A673 (cell line): Measurements from ENCODE around the gene METTL25. TPM values are rescaled to one million over a fixed set of nuclear protein-coding genes. Genes with fewer than 3 reads are reported as not detected.
A peak's percentile ranks its signal among the peaks of the same experiment; 100 is the strongest.

Experiments used
- BruUV-seq: library from RNA; stranded (reverse); fragments of 400-500 nt; replicated peaks from 2 replicates; lab custom pipeline; 2021; lab: Mats Ljungman, UMichigan
- CTCF ChIA-PET: fragments of 300-600 bp; sonication (Branson Sonifier 250); formaldehyde crosslinking; loops from one replicate; lab custom pipeline; 2022; ENCODE audit warnings: antibody characterized with exemption; lab: Charles Lee
- POLR2A ChIA-PET: fragments of 300-600 bp; sonication (Branson Sonifier 250); formaldehyde crosslinking; loops from one replicate; lab custom pipeline; 2022; ENCODE audit warnings: antibody characterized with exemption; ENCODE audit not compliant: low non-redundant PET; lab: Charles Lee
- DNase-seq: peaks from one replicate; pipeline ENCODE4 v3.0.0-alpha.2; 2015; ENCODE audit warnings: low spot score
- H3K27ac ChIP-seq: fragments of 200-600 bp; sonication (generic); 2 replicates; pipeline ENCODE4 v1.5.1; 2016; ENCODE audit warnings: mixed run types, low read depth, mild to moderate bottlenecking, mixed read lengths, antibody characterized with exemption, low read length; ENCODE audit not compliant: poor library complexity, severe bottlenecking
- H3K27me3 ChIP-seq: fragments of 200-600 bp; sonication (generic); replicated peaks from 2 replicates; pipeline ENCODE4 v1.6.1; 2017; ENCODE audit warnings: mixed run types, low read depth, mild to moderate bottlenecking, mixed read lengths, antibody characterized with exemption, low read length; ENCODE audit not compliant: insufficient read depth, poor library complexity
- H3K36me3 ChIP-seq: fragments of 200-600 bp; sonication (generic); 2 replicates; pipeline ENCODE4 v1.6.1; 2016; ENCODE audit warnings: mixed run types, mild to moderate bottlenecking, mixed read lengths, antibody characterized with exemption, low read length; ENCODE audit not compliant: insufficient read depth, poor library complexity, severe bottlenecking
- H3K4me1 ChIP-seq: fragments of 200-600 bp; sonication (generic); 2 replicates; pipeline ENCODE4 v1.6.1; 2017; ENCODE audit warnings: mixed run types, mild to moderate bottlenecking, mixed read lengths, antibody characterized with exemption, low read length; ENCODE audit not compliant: insufficient read depth, poor library complexity, severe bottlenecking
- H3K4me3 ChIP-seq: fragments of 200-600 bp; sonication (generic); 2 replicates; pipeline ENCODE4 v1.5.1; 2016; ENCODE audit warnings: low read depth, mixed run types, mild to moderate bottlenecking, mixed read lengths, low read length; ENCODE audit not compliant: poor library complexity, severe bottlenecking
- H3K9me3 ChIP-seq: fragments of 200-600 bp; sonication (generic); 2 replicates; pipeline ENCODE4 v1.6.1; 2016; ENCODE audit warnings: mixed run types, low read depth, mild to moderate bottlenecking, mixed read lengths, antibody characterized with exemption, low read length; ENCODE audit not compliant: poor library complexity, severe bottlenecking
- EZH2 ChIP-seq: fragments of 200-600 bp; sonication (generic); IDR thresholded peaks from 2 replicates; pipeline ENCODE4 v1.6.1; 2017; ENCODE audit warnings: borderline replicate concordance, low read depth, mild to moderate bottlenecking, mixed read lengths, antibody characterized with exemption, low read length; ENCODE audit not compliant: poor library complexity, severe bottlenecking
- intact Hi-C: fragments of 100-400 bp; cut with micrococcal nuclease; formaldehyde crosslinking; loops from one replicate; pipeline ENCODE4 v1.10.0; 2022; ENCODE audit not compliant: unreplicated experiment
- total RNA-seq: library from RNA; stranded (reverse); gene quantifications from 2 replicates; pipeline ENCODE4 v1.2.3, GENCODE V29; 2021
- TF ChIP-seq, protein P1 (sequence below): fragments of 300-800, 200-600 bp; sonication (generic); conservative IDR thresholded peaks from 2 replicates; pipeline ENCODE4 v1.5.1; 2017; ENCODE audit warnings: low read depth, mild to moderate bottlenecking, antibody characterized with exemption, low read length, moderate library complexity, mixed read lengths

Gene METTL25
- total RNA-seq, 1 experiment from 2014 or later, result 5.1 TPM

DNA sequence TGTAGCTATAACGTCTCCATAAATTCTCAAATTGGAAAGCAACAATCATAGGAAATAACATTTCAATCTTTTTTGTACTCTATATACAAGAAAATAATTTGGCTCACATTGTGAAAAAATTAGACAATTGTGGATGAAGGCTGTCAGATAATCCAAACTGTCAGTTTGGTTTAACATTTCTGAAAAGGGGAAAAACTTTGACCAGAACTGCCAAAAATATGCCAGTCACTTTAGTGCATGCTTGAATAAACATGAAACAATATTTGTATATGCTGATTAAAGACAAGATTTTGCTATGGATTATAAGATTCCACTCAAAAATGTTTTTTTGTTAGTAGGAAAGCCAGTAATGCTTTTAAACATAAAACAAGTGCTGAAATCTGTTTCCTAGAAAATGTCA is 39.1 kb upstream of the METTL25 start:
- ChIA-PET CTCF (no interaction called here), POLR2A (no interaction called here)
- H3K27me3 ChIP-seq, result no peaks in the 10 kb centered on the region
- no peak overlapping the region for H3K4me3 ChIP-seq
- no TSS peak for BruUV-seq
- intact Hi-C loops, result no loop called here
- no peak overlapping the region for H3K27ac ChIP-seq
- DNase-seq, result no peak
- TF ChIP-seq, protein P1, sequence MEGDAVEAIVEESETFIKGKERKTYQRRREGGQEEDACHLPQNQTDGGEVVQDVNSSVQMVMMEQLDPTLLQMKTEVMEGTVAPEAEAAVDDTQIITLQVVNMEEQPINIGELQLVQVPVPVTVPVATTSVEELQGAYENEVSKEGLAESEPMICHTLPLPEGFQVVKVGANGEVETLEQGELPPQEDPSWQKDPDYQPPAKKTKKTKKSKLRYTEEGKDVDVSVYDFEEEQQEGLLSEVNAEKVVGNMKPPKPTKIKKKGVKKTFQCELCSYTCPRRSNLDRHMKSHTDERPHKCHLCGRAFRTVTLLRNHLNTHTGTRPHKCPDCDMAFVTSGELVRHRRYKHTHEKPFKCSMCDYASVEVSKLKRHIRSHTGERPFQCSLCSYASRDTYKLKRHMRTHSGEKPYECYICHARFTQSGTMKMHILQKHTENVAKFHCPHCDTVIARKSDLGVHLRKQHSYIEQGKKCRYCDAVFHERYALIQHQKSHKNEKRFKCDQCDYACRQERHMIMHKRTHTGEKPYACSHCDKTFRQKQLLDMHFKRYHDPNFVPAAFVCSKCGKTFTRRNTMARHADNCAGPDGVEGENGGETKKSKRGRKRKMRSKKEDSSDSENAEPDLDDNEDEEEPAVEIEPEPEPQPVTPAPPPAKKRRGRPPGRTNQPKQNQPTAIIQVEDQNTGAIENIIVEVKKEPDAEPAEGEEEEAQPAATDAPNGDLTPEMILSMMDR, result no peak
- H3K9me3 ChIP-seq, result no peaks in the 10 kb centered on the region
- no peaks in the 10 kb centered on the region for H3K36me3 ChIP-seq
- H3K4me1 ChIP-seq, result no peaks in the 10 kb centered on the region

DNA sequence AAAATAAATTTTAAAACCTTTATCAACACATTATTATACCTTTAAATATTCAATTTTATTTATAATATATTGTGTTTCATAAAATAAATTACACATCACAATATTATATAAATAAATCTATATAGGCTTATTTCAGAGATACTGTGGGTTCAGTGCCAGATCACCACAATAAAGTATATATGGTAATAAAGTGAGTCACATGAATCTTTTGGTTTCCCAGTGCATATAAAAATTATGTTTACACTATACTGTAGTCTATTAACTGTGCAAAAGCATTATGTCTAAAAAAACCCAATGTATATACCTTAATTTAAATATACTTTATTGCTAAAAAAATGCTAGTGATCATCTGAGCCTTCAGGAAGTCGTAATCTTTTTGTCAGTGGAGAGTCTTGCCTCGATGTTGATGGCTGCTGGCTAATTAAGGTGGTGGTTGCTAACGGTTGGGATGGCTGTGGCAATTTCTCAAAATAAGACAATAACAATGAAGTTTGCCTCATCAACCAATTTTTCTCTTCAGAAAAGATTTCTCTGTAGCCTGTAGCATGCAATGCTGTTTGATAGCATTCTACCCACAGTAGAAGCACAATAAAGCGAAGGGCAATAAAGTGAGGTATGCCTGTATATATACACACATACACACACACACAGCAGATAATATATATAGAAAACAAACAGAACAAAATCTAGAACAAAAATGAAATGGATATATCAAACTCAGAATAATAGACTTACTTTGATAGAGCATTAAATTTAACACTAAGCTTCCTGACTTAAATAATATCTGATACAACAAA is 32.6 kb upstream of the METTL25 start:
- ChIA-PET CTCF (no interaction called here), POLR2A (no interaction called here)
- Histone ChIP-seq H3K27ac (no peak overlapping the region), H3K9me3 (no peaks in the 10 kb centered on the region), H3K4me3 (no peak overlapping the region), H3K4me1 (peaks cover 12% of the 10 kb centered on the region), H3K27me3 (no peaks in the 10 kb centered on the region), H3K36me3 (no peaks in the 10 kb centered on the region)
- no TSS peak for BruUV-seq
- DNase-seq, result no peak
- TF ChIP-seq, protein P1, result no peak
- no peak for TF ChIP-seq EZH2
- intact Hi-C loops, result no loop called here

GRCh38 chr12:82326905-82327503 is 31.3 kb upstream of the METTL25 start:
- H3K36me3 ChIP-seq, result no peaks in the 10 kb centered on the region
- TF ChIP-seq, protein P1, result peak; percentile 68
- no peak for TF ChIP-seq EZH2
- peaks cover 12% of the 10 kb centered on the region for H3K4me1 ChIP-seq
- DNase-seq, result peak; percentile 38
- no peak overlapping the region for H3K4me3 ChIP-seq
- H3K27ac ChIP-seq, result no peak overlapping the region
- no peaks in the 10 kb centered on the region for H3K9me3 ChIP-seq
- ChIA-PET POLR2A (no interaction called here), CTCF (no interaction called here)
- no TSS peak for BruUV-seq
- no peaks in the 10 kb centered on the region for H3K27me3 ChIP-seq
- intact Hi-C loops, result loop anchor here (1.0 kb wide), 1 partner anchor 683 kb away; no protein-coding TSS in a partner anchor
